Measurements from ENCODE around the gene EME2.

DNA sequence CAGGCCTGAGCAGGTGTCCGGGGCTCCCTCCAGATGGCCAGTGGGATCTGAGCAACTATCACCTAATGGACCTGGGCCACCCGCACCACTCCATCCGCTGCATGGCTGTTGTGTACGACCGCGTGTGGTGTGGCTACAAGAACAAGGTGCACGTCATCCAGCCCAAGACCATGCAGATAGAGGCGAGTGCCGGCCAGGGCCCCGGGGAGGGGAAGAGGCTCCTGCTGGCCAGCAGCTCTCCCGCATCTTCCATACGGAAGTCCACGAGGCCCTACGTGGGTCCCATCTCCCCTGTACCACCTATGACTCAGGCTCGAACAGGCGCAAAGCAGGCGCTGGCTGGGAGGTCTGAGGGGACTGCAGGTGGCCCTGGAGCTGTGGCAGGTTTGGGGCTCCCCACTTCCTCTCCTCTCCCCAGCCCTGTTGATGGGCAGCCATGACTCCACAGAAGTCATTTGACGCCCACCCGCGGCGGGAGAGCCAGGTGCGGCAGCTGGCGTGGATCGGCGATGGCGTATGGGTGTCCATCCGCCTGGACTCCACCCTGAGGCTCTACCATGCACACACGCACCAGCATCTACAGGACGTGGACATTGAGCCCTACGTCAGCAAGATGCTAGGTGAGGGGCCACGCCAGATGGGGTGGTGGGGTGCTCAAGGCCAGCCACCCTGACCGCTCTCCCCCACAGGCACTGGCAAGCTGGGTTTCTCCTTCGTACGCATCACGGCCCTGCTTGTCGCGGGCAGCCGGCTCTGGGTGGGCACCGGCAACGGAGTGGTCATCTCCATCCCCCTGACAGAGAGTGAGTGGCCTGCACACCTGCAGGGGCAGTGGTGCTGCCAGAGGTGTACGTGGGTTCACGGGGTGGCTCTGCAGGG, 5.3 kb upstream of the EME2 start:
- TF ChIP-seq, protein P1, sequence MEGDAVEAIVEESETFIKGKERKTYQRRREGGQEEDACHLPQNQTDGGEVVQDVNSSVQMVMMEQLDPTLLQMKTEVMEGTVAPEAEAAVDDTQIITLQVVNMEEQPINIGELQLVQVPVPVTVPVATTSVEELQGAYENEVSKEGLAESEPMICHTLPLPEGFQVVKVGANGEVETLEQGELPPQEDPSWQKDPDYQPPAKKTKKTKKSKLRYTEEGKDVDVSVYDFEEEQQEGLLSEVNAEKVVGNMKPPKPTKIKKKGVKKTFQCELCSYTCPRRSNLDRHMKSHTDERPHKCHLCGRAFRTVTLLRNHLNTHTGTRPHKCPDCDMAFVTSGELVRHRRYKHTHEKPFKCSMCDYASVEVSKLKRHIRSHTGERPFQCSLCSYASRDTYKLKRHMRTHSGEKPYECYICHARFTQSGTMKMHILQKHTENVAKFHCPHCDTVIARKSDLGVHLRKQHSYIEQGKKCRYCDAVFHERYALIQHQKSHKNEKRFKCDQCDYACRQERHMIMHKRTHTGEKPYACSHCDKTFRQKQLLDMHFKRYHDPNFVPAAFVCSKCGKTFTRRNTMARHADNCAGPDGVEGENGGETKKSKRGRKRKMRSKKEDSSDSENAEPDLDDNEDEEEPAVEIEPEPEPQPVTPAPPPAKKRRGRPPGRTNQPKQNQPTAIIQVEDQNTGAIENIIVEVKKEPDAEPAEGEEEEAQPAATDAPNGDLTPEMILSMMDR (IDR thresholded peaks at IDR 0.05): no peak
- TF ChIP-seq POLR2A (IDR thresholded peaks at IDR 0.05): no peak

All from adrenal gland (tissue), 5 donors.